ENCODE measurements around the gene HS6ST1.

HS6ST1 gene

GRCh38 chr2:128298846-128299507 is 19.7 kb downstream of the HS6ST1 start:
- no peak for DNase-seq (ENCODE audit: low read depth)

GRCh38 chr2:128298286-128298685 is 20.4 kb downstream of the HS6ST1 start:
- no peak for DNase-seq (ENCODE audit: low read depth)

DNA sequence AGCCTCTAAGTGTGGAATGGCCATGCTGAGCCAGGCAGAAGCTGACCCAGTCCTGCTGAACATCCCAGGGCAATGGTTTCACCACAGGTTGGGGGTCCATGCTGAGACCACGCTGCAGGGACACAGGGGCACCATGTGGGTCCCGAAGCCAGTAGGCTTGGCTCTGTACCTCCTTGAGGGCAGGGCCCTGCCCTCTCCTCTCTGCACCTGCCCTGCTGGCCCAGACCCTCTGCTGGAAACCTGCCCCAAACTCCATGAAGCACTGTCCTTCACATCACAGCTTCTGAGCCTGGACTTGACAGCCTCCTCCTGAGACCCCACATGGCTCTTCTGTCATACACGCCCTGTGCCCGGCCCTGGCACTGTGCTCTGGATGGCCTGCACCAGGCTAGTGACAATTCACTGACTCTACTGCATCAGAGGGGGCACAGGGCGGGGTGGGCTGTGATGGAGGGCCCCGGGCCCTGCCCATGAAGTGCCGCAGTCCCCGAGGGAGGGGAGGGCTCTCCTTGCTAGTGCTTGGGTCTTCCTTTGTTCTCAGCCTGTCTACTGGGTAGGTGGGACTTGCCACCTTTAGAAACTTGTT is 24.7 kb downstream of the HS6ST1 start:
- DNase-seq (ENCODE audit: low read depth), result no peak

GRCh38 chr2:128293426-128293755 is 25.3 kb downstream of the HS6ST1 start:
- no peak for DNase-seq (ENCODE audit: low read depth)

DNA sequence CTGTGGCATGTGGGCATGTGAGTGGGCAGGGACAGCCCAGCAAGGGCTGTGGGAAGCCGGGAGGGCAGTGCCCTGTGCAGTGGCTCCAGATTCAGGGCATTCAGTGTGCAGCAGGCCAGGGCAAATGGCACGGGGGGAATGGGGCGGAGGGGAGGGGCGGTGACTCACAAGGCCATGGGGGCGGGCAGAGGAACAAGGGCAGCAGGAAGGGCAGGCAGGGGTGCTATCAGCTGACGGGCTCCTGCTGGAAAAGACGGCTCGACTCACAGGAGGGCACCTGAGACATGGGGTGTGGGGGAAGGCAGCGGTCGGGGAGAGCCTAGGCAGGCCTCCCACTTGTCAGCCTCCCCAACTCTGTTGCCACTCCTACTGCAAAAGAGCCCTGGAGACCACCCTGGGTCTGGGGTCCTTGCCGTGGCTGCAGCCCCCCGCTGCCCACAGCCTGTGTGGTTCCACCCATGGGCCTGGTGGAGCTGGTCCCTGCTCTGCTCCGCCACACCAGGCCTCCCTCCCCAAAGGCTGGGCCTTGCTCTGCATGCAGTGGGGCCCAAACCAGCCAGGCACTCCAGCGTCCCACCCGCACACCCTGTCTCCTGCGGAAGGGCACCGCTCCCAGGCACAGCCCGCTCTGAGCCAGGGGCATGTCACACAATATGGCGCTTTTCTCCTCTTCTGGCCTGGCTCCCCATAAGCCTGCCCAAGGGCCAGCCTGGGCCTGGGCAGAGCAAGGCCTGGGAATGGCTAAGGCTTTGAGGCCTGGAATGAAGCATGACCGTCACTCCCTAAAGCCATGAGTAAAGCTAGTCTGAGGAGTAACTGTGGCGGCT is 25.9 kb downstream of the HS6ST1 start:
- no peak for DNase-seq (ENCODE audit: low read depth)

- DNase-seq (ENCODE audit: low read depth), result no peak
Observed at GRCh38 chr2:128291844-128292598, 26.6 kb downstream of the HS6ST1 start.

- DNase-seq (ENCODE audit: low read depth), result no peak
Observed at GRCh38 chr2:128291161-128291843, 27.4 kb downstream of the HS6ST1 start.

GRCh38 chr2:128290356-128290755 is 28.3 kb downstream of the HS6ST1 start:
- peak; percentile 70 for DNase-seq (ENCODE audit: low read depth)

- DNase-seq (ENCODE audit: low read depth), result no peak
Observed at GRCh38 chr2:128289439-128289838, 29.2 kb downstream of the HS6ST1 start.

GRCh38 chr2:128288781-128289180 is 29.9 kb downstream of the HS6ST1 start:
- DNase-seq (ENCODE audit: low read depth), result no peak

DNA sequence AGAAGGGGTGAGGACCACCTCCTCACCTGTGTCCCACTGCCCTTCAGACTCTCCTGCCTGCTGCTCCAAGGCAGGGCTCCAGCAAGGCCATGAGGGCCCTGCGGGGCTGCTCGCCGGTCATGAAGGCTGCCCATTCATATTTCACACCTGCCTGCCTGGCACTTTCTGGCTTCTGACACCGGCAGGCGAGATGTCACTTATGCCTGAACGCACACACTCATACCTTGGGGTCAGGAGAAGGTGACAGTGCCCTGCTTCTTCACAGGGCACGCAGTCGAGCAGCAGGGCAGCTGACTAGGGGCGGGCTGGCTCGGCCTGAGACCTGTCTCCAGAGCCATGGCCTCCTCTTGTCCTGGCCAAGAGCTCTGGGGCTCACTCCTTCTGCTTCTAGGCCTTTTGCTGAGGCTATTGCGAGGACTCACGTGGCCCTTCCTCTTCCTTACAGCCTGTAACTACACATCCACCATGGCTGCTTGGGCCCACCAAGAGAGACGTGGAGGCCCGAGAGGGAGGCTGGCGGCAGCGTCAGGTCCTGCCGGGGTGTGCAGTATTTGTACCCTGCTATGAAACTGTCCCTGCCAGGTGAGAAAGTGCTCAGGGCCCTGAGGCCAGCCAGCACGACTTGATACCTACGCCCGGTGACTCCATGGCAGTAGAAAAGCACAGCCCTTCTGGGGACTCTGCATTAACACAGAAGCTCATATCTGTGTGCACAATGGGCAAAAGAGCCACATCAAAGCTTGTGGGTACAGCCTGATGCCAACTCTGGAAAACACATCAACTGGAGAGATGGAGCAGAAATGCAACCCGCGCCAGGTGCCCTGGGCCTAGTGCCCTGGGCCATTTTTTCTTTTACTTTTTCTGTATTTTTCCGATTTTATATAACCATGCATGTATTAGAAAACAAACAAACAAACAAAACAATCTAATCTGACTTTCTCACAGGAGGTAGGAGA is 30.6 kb downstream of the HS6ST1 start:
- DNase-seq (ENCODE audit: low read depth), result no peak

DNA sequence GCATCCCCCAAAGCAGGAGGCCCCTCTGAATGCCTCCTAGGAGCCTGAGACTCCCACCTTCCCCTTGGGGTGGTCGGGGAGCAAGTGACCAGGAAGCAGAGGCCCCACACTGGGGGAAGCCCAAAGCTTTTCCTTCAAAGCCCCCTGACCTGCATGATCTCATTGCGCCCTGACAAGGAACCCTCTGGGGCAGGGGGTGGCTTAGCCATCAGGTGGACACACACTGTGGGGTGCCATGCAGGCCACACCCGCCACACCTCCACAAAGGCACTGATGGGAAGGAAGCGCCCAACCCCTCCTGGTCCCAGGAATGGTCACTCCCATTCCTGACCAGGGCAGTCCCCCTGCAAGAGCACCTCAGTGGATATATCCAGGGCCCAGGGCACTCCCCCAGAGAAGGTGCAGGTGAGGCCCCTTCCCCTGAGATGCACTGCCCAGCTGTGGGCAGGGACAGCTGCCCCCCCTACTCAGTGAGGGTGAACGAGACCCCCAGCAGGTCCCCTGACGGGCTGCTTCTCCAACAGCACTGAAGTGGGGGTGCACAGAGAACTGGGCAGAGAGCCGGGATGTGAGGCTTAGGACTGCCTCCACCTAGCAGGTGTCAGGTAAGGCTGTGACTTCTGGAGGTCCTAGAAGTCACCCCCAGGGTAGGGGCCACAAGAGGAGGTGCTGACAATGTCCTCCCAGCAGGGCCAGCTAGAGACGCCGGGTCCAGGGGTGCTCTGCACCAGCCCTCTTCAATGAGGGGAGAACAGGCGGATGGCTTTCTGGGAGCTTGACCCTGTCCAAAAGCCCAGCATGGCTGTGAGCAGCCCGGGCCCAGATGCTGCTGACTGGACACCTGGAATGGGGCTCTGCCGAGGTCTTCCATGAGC is 31.5 kb downstream of the HS6ST1 start:
- DNase-seq (ENCODE audit: low read depth), result no peak

GRCh38 chr2:128286011-128286721 is 32.5 kb downstream of the HS6ST1 start:
- DNase-seq (ENCODE audit: low read depth), result peak; percentile 29

DNA sequence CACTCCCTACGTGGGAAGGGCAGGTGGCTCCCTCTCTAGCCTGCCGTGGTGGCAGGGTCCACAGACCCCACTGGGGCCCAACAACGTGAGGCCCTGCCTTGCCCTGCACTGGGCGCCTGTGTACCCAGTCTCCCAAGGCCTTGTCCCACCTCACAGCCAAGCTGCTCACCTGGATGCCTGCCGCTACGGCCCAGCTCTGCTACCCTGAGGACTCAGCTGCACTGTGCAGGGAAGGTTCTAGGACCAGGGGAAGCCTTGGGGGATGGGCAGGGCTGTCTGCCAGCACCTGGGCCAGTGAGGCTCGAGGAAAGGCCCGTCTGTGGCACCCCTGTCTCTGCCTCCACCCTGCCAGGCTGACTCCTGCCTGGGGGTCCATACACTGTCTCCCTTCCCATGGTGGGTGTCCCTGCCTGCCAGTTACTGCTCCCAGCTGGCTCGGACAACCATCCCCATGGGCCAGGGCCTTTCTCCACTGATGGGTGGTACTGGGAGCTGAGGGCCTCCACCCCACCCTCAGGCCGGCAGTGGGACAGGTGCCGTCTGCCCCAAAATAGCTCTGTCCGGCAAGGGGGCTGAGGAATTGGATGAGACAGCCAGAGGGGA is 33.2 kb downstream of the HS6ST1 start:
- DNase-seq (ENCODE audit: low read depth), result no peak

DNA sequence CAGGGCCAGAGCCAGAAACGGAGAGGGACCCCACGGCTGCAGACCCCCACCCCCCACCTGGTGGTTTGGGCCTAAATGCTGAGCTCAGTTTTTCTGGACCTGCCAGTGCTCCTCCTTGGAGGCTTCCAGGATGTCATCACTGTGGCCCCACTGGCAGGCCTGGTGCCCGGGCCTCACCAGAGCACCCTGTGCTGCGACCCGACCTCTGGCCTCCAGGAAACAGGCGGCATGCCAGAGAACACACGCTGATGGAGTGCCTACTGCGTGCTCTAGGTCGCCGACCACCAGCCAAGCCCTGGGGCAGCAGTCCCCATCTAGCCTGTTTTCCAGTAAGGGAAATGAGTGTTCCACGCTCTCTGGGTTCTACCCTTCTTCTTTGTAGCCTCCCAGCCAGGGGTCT is 33.8 kb downstream of the HS6ST1 start:
- no peak for DNase-seq (ENCODE audit: low read depth)

DNA sequence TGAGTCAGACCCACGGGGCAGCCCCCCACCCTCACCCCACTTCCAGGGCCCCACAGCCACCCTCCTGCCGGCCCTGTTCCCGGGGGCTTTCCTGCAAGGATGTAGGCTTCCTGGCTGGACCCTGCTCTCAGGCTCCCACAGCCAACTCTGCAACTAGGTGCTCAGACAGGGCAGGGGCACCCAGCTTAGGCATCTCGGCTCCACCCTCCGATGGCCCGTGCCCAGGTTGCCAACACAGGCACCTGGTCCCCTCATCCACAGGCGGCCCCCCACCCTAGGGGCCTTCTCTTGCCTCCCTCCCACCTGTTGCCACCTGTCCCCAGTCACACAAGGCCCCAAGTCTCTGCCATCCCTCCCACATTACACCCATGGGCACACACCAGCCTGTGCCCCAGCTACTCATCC is 34.6 kb downstream of the HS6ST1 start:
- no peak for DNase-seq (ENCODE audit: low read depth)

- no peak for DNase-seq (ENCODE audit: low read depth)
Observed at GRCh38 chr2:128282976-128283810, 35.5 kb downstream of the HS6ST1 start.

All from iris pigment epithelial cell (primary cell).